ENCODE results near the gene GALNT13.
A peak's percentile ranks its signal among the peaks of the same experiment; 100 is the strongest.

GALNT13 gene

GRCh38 chr2:153972412-153972811 lies 100.7 kb downstream of the GALNT13 start:
- Histone ChIP-seq H3K27me3 (ENCODE audit: low read depth) (no peaks in the 10 kb centered on the region), H3K9me3 (no peaks in the 10 kb centered on the region), H3K36me3 (replicated peaks) (no peaks in the 10 kb centered on the region), H3K4me3 (no peak overlapping the region), H3K4me1 (no peaks in the 10 kb centered on the region)
- in situ Hi-C loops (cut with MboI; ENCODE audit: low sequenced_read_pairs), result no loop called here
- no peak for DNase-seq (ENCODE audit: low spot score in 2 of 2)

- peak; percentile 31 to 88 for DNase-seq (ENCODE audit: low spot score in 2 of 2)
- in situ Hi-C loops (cut with MboI; ENCODE audit: low sequenced_read_pairs), result no loop called here
- H3K27me3 ChIP-seq (ENCODE audit: low read depth), result no peaks in the 10 kb centered on the region
- H3K36me3 ChIP-seq (replicated peaks), result no peaks in the 10 kb centered on the region
- peaks cover 25% of the 10 kb centered on the region for H3K4me1 ChIP-seq
- no peaks in the 10 kb centered on the region for H3K9me3 ChIP-seq
- no peak overlapping the region for H3K4me3 ChIP-seq
Measured at GRCh38 chr2:153986488-153987229, 114.9 kb downstream of the GALNT13 start.

DNA sequence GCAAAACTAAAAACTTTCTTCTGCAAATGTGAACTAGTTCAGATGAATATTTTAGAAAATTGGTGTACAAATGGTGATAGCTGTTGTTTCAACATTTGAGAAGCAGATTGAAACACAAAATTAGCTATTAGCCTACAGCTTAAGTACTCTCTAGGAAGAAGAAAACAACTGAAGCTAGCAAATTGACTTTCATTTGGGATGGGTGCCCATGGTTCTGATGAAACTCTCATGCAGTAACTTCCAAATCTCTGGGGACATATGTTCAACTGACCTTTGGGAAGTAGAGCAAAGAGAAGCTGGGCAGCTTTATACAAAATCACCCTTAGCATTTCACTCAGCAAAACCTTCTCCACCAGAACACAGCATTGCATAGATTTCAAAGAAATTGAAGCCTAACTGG lies 119.0 kb downstream of the GALNT13 start:
- peaks cover 18% of the 10 kb centered on the region for H3K4me1 ChIP-seq
- no peak overlapping the region for H3K4me3 ChIP-seq
- in situ Hi-C loops (cut with MboI; ENCODE audit: low sequenced_read_pairs), result no loop called here
- H3K27me3 ChIP-seq (ENCODE audit: low read depth), result no peaks in the 10 kb centered on the region
- H3K9me3 ChIP-seq, result no peaks in the 10 kb centered on the region
- H3K36me3 ChIP-seq (replicated peaks), result no peaks in the 10 kb centered on the region
- DNase-seq (ENCODE audit: low spot score in 2 of 2), result no peak

GRCh38 chr2:154013514-154013913 lies 141.8 kb downstream of the GALNT13 start:
- no peaks in the 10 kb centered on the region for H3K36me3 ChIP-seq (replicated peaks)
- no peaks in the 10 kb centered on the region for H3K4me1 ChIP-seq
- in situ Hi-C loops (cut with MboI; ENCODE audit: low sequenced_read_pairs), result no loop called here
- no peak overlapping the region for H3K4me3 ChIP-seq
- DNase-seq (ENCODE audit: low spot score in 2 of 2), result no peak
- H3K27me3 ChIP-seq (ENCODE audit: low read depth), result no peaks in the 10 kb centered on the region
- no peaks in the 10 kb centered on the region for H3K9me3 ChIP-seq

- Histone ChIP-seq H3K27me3 (ENCODE audit: low read depth) (no peaks in the 10 kb centered on the region), H3K4me1 (no peaks in the 10 kb centered on the region), H3K36me3 (replicated peaks) (no peaks in the 10 kb centered on the region), H3K9me3 (no peaks in the 10 kb centered on the region), H3K4me3 (no peak overlapping the region)
- no peak for DNase-seq (ENCODE audit: low spot score in 2 of 2)
- in situ Hi-C loops (cut with MboI; ENCODE audit: low sequenced_read_pairs), result no loop called here
Measured at GRCh38 chr2:154015233-154015632, 143.5 kb downstream of the GALNT13 start.

- Histone ChIP-seq H3K4me3 (no peak overlapping the region), H3K27me3 (ENCODE audit: low read depth) (no peaks in the 10 kb centered on the region), H3K36me3 (replicated peaks) (no peaks in the 10 kb centered on the region), H3K4me1 (no peaks in the 10 kb centered on the region), H3K9me3 (no peaks in the 10 kb centered on the region)
- in situ Hi-C loops (cut with MboI; ENCODE audit: low sequenced_read_pairs), result no loop called here
- no peak for DNase-seq (ENCODE audit: low spot score in 2 of 2)
Measured at GRCh38 chr2:154029504-154029903, 157.8 kb downstream of the GALNT13 start.

GRCh38 chr2:154032220-154032619 lies 160.5 kb downstream of the GALNT13 start:
- DNase-seq (ENCODE audit: low spot score in 2 of 2), result no peak
- in situ Hi-C loops (cut with MboI; ENCODE audit: low sequenced_read_pairs), result no loop called here
- H3K36me3 ChIP-seq (replicated peaks), result no peaks in the 10 kb centered on the region
- H3K4me3 ChIP-seq, result no peak overlapping the region
- no peaks in the 10 kb centered on the region for H3K27me3 ChIP-seq (ENCODE audit: low read depth)
- H3K4me1 ChIP-seq, result no peaks in the 10 kb centered on the region; the same call in 1 of the 2 replicates
- no peaks in the 10 kb centered on the region for H3K9me3 ChIP-seq

DNA sequence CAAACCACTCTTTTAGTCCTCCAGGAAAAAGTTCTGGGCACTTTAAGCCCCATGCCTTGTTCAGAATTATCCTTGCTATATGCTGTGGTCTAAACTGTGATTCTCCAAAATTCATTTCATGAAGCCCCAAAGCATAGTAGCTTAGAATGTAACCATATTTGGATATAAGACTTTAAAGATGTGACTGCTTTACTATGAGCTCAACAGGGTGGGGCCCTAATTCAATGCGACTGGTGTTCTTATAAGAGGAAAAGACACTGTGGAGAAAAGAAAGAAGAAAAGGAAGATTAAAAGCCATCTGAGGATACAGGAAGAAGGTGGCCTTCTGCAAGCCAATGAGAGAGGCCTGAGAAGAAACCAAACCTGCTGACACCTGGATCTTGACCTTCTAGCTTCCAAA lies 174.8 kb downstream of the GALNT13 start:
- Histone ChIP-seq H3K27me3 (ENCODE audit: low read depth) (no peaks in the 10 kb centered on the region), H3K4me3 (no peak overlapping the region), H3K9me3 (no peaks in the 10 kb centered on the region), H3K36me3 (replicated peaks) (no peaks in the 10 kb centered on the region), H3K4me1 (no peaks in the 10 kb centered on the region)
- in situ Hi-C loops (cut with MboI; ENCODE audit: low sequenced_read_pairs), result no loop called here
- DNase-seq (ENCODE audit: low spot score in 2 of 2), result no peak

GRCh38 chr2:154048905-154049304 lies 177.2 kb downstream of the GALNT13 start:
- no peak for DNase-seq (ENCODE audit: low spot score in 2 of 2)
- no peaks in the 10 kb centered on the region for H3K9me3 ChIP-seq
- H3K4me3 ChIP-seq, result no peak overlapping the region
- no peaks in the 10 kb centered on the region for H3K36me3 ChIP-seq (replicated peaks)
- H3K4me1 ChIP-seq, result no peaks in the 10 kb centered on the region
- in situ Hi-C loops (cut with MboI; ENCODE audit: low sequenced_read_pairs), result no loop called here
- H3K27me3 ChIP-seq (ENCODE audit: low read depth), result no peaks in the 10 kb centered on the region

DNA sequence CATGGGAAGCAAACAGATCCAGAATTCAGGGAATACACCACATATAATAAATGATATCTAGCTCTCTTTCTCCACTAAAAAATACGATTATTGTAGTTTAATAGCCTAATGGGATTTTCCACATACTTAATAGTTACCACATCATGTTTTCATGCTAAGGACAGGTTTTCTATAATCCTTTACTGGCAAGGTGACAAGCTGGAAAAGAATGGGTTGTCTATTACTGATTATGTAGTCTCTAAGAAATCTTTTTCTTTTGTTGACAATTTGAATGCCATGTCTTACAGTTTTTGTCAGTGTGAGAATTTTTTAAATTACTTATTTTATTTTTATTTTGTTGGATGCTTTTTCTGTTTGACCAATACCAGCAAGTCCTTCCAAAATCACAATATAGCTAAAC lies 177.8 kb downstream of the GALNT13 start:
- Histone ChIP-seq H3K27me3 (ENCODE audit: low read depth) (no peaks in the 10 kb centered on the region), H3K4me1 (no peaks in the 10 kb centered on the region), H3K9me3 (no peaks in the 10 kb centered on the region), H3K4me3 (no peak overlapping the region), H3K36me3 (replicated peaks) (no peaks in the 10 kb centered on the region)
- in situ Hi-C loops (cut with MboI; ENCODE audit: low sequenced_read_pairs), result no loop called here
- DNase-seq (ENCODE audit: low spot score in 2 of 2), result no peak

DNA sequence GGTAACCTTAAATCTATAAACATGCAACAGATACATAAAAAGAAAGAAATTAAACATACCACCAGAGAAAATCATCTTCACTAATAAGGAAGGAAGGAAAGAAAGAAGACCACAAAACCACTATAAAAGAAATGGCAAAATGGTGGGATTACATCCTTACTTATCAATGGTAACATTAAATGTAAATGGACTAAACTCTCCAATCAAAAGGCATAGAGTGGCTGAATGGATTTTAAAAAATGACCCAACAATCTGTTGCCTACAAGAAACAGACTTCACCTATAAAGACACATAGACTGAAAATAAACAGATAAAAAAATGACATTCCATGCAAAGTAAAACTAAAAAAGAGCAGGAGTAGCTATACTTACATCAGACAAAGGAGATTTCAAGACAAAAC lies 195.4 kb downstream of the GALNT13 start:
- no peak for DNase-seq (ENCODE audit: low spot score in 2 of 2)
- Histone ChIP-seq H3K36me3 (replicated peaks) (no peaks in the 10 kb centered on the region), H3K4me1 (peaks cover 8% of the 10 kb centered on the region), H3K9me3 (no peaks in the 10 kb centered on the region; the same call in 1 of the 2 replicates), H3K4me3 (no peak overlapping the region), H3K27me3 (ENCODE audit: low read depth) (no peaks in the 10 kb centered on the region)
- in situ Hi-C loops (cut with MboI; ENCODE audit: low sequenced_read_pairs), result no loop called here

DNA sequence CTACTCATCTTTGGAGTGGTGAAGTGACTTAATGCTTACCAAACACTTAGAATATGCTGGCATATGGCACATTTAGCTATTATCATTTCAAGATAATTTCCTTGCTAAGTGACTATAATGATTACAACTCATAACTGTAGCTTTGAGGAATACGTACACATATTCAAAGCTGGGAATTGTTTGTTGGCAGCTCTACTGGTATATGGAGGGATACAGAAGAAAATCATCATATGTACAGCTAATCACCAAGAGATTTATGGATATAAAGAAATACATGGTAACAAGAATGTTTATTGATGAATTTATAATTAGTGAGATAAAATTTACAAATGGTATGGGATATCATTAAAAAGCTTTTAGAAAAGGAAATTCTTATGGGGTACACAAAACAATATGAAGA lies 207.2 kb downstream of the GALNT13 start:
- Histone ChIP-seq H3K27me3 (ENCODE audit: low read depth) (no peaks in the 10 kb centered on the region), H3K9me3 (no peaks in the 10 kb centered on the region), H3K36me3 (replicated peaks) (no peaks in the 10 kb centered on the region), H3K4me3 (no peak overlapping the region), H3K4me1 (no peaks in the 10 kb centered on the region)
- in situ Hi-C loops (cut with MboI; ENCODE audit: low sequenced_read_pairs), result no loop called here
- DNase-seq (ENCODE audit: low spot score in 2 of 2), result no peak

GRCh38 chr2:154092571-154092970 lies 220.8 kb downstream of the GALNT13 start:
- no peaks in the 10 kb centered on the region for H3K4me1 ChIP-seq
- H3K36me3 ChIP-seq (replicated peaks), result no peaks in the 10 kb centered on the region
- no peak for DNase-seq (ENCODE audit: low spot score in 2 of 2)
- in situ Hi-C loops (cut with MboI; ENCODE audit: low sequenced_read_pairs), result no loop called here
- H3K9me3 ChIP-seq, result no peaks in the 10 kb centered on the region
- H3K27me3 ChIP-seq (ENCODE audit: low read depth), result no peaks in the 10 kb centered on the region
- H3K4me3 ChIP-seq, result no peak overlapping the region

DNA sequence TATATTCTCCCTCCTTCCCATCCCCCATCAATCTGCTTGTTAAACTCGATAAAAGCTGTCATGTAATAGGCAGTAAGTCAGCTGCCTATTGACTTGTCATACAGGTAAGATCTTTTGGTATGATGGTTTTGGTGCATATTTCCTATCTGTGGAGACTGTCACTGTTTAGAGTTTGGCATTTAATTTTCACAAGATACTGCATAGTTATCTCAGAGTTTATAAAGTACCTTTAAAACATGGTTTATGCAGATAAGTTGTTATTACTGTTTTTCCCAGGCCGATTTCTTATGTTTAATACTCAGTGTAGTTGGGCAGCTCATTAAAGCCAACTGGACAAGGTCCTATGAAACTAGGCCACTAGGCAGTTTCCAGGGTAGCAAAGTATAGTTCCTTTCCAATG lies 222.1 kb downstream of the GALNT13 start:
- no peak for DNase-seq (ENCODE audit: low spot score in 2 of 2)
- in situ Hi-C loops (cut with MboI; ENCODE audit: low sequenced_read_pairs), result no loop called here
- H3K27me3 ChIP-seq (ENCODE audit: low read depth), result no peaks in the 10 kb centered on the region
- no peak overlapping the region for H3K4me3 ChIP-seq
- H3K9me3 ChIP-seq, result no peaks in the 10 kb centered on the region
- no peaks in the 10 kb centered on the region for H3K36me3 ChIP-seq (replicated peaks)
- no peaks in the 10 kb centered on the region for H3K4me1 ChIP-seq

GRCh38 chr2:154097833-154098398 lies 226.2 kb downstream of the GALNT13 start:
- no peak for DNase-seq (ENCODE audit: low spot score in 2 of 2)
- no peaks in the 10 kb centered on the region for H3K27me3 ChIP-seq (ENCODE audit: low read depth)
- no peaks in the 10 kb centered on the region for H3K36me3 ChIP-seq (replicated peaks)
- in situ Hi-C loops (cut with MboI; ENCODE audit: low sequenced_read_pairs), result no loop called here
- no peak overlapping the region for H3K4me3 ChIP-seq
- no peaks in the 10 kb centered on the region for H3K4me1 ChIP-seq
- no peaks in the 10 kb centered on the region for H3K9me3 ChIP-seq

All from HAP-1 (cell line).